GM19468 (cell line): ENCODE results near the gene C1QC.
"Not testable (repeated sequence)": the region's sequence is repeated elsewhere in the genome, so short reads cannot be mapped to it uniquely, and the experiment has no call there.

Source experiments
- ATAC-seq: cut with Tn5 transposase; IDR thresholded peaks from one replicate; pipeline ENCODE4 v1.9.1; 2021; ENCODE audit warnings: mild to moderate bottlenecking, moderate library complexity, moderate number of reproducible peaks; ENCODE audit not compliant: unreplicated experiment; ENCODE audit errors: extremely low read depth

C1QC gene

GRCh38 chr1:22645931-22646330 lies 2.5 kb downstream of the C1QC start:
- ATAC-seq = no peak

DNA sequence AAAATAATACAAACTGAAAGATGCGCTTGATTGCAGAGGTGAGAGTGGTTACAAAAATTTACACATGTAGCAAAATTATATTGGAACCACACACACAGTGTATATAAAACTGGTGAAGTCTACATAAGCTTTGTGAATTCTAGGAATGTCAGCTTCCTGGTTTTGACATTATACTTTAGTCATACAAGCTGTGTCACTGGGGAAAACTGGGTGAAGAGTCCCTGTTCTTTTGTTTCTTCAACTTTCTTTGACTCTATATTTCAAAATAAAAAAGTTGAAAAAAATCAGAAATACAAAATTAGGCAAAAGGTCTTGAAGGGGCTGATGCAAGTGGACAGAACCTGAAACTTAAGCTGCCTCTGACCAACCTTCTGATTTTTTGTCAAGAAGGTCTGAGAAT lies 3.0 kb downstream of the C1QC start:
- no peak for ATAC-seq

- ATAC-seq = no peak
Measured at GRCh38 chr1:22650089-22650693, 6.8 kb downstream of the C1QC start.

DNA sequence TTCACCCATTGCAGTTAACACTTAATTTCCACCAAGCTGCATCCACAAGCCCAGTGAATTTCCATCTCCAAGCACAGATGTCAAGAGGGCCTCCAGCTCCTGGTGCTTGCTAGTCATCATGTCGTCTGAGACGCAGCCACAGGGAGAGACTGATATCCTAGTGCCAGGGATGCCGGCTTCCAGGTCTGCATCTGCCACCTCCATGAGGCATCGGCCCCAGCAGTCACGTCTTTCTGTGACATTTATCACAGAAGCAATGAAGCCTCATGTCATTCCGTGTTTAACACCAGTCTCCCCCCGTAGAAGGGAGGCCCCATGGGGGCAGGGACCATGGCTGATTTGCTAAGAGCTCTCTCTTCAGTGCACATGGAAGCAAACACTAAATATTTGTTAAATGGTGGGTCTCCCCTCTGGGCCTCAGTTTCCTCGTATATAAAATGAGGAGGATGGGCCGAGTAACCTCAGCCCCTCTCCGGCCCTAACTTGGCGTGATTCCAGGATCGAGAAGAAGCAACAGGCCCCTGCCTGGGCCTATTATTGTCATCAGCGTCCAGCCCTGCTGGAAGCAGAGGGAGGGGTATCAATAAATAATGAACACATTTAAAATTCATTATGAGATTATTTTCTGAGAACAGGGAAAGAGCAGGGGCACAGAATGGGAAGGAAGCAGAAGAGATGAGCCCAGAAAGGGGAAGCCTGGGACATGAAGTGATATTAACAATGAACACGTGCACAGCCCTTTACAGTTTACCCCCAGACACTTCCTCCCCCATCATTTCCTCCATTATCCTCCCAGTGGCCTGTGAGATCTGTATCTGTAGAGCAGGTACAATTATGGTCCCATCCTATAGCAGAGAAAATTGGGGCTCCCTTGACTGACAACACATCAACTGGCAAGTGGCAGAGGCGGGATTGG lies 8.8 kb downstream of the C1QC start:
- ATAC-seq = no peak

- no peak for ATAC-seq
Measured at GRCh38 chr1:22652881-22653316, 9.5 kb downstream of the C1QC start, which contains the start of gene C1QB. TSS of gene C1QB (plus strand) at chr1:22653236. CDS start at chr1:22659463, 6,227 bp downstream.

GRCh38 chr1:22654692-22655091 lies 11.3 kb downstream of the C1QC start:
- ATAC-seq = no peak

DNA sequence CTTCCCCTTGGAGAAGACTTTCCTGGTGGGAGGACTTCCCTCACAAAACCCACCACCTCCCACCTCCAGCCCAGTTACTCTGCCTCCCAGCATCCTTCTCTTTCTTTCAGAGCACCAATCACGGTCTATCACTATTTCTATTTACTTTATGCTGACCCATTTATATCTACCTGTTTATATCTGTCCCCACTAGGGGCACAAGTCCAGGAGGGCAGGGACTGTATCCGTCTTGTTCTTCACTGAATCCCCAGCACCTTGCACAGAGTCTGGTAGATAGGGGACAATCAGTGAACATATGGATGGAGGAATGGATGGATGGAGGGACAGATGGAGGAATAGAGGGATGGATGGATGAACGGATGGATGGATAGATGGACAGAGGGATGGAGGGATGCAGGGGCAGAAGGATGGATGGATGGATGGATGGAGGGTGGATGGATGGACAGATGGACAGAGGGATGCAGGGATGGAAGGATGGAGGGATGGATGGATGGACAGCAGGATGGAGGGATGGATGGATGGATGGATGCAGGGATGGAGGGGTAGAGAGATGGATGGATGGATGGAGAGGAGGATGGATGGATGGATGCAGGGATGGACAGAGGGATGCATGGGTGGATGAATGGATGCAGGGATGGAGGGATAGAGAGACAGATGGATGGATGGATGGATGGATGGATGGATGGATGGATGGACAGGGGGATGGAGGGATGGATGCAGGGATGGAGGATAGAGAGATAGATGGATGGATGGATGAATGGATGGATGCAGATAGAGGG lies 15.1 kb downstream of the C1QC start:
- no peak for ATAC-seq

- ATAC-seq = no peak
Measured at GRCh38 chr1:22660716-22661241, 17.3 kb downstream of the C1QC start.

DNA sequence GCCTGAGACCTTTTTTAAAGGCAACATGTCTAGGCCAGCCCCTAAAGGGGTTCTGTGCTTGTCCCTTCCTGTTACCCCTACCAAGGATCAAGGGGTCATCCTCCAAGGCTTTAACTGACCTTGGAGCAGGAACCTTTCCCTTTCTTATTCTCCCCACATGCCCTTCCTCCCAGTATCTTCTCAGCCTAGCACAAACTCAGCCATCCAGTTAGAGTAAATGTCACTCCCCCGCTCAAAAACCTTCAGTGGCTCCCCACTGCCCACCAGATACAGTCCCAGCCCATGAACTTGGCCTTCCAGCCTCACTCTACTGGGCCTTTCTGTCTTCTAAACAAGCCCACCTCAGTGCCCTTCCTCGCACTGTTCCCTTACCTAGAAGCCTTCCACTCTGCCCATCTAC lies 18.4 kb downstream of the C1QC start:
- ATAC-seq = no peak

DNA sequence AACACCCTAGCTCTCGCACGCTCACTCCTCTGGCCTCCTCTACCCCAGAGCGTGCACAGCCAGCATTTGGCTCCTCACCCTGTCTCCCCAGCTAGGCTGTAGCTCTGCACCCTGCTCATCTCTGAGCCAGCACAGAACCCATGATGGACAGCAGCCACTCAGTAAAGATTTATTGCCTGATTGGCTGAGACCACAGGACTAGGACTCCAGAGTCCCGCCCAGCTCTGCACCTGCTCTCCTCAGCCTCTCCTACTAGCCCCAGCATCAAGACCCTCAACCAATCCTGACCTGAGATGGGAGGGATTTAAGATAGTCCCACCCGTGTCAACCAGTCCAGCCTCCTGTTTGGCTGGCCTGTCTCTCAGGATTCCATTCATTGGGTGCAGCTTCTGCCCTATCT lies 18.9 kb downstream of the C1QC start:
- no peak for ATAC-seq

- ATAC-seq = no peak
Measured at GRCh38 chr1:22662986-22663408, 19.6 kb downstream of the C1QC start.

GRCh38 chr1:22665752-22666151 lies 22.3 kb downstream of the C1QC start:
- ATAC-seq = no peak

DNA sequence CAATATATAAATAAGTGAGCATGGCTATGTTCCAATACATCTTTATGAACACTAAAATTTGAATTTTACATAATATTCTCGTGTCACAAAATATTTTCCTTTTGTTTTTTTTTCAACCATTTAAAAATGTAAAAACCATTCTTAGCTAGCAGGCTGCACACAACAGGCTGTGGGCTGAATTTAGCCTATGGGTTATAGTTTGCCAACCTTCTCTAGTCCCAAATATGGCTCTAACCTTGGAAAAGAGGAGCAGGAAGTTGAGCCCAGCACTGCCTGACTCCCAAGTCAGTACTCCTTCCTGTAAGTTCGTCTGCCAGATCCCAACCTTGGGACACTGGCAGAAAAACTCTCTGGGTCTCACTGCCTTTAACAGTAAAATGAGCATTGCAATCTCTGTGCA lies 23.0 kb downstream of the C1QC start:
- no peak for ATAC-seq

GRCh38 chr1:22668840-22669239 lies 25.4 kb downstream of the C1QC start:
- not testable (repeated sequence) for ATAC-seq

DNA sequence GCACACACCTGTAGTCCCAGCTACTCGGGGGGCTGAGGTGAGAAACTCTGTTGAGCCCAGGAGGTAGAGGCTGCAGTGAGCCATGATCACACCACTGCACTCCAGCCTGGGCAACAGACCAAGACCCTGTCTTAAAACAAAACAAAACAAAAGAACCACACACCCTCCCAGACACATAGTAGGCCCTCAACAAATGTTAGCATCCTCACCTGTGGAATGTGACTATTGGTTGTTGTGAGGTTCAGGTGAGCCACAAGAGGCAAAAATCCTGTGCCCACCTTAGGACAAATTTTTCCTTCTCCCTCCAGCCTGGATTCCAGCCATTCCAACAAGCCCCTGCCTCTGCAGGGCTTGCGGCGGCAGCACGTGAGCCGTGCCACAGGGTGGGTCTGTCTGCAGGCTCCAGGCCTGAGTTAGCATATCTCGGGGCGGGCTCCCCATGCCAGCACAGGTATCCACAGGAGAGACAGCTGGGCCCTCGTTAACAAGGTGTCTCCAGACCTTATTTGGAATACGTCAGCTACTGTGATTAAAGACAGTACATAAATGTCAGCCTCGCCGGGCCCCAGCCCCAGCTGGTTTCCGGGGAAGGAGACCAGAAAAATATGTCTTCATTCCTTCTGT lies 27.0 kb downstream of the C1QC start:
- no peak for ATAC-seq

DNA sequence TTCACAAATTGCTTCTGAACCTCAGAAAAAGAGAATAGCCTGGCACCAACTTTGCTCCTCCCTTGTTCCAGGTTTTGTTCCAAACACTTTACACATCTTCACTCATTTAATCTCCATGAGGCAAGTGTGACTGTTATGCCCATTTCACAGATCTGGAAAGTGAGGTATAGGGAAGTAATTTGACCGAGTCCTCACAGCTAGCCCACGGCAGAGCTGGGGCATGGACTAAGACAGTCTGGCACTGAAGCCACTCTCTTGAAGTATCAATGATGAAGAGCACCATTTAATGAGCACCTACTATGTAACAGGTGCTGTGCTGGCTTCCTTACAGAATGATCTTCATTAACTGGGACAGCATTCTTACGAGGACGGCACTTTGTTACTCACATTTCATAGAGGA lies 28.6 kb downstream of the C1QC start:
- no peak for ATAC-seq

DNA sequence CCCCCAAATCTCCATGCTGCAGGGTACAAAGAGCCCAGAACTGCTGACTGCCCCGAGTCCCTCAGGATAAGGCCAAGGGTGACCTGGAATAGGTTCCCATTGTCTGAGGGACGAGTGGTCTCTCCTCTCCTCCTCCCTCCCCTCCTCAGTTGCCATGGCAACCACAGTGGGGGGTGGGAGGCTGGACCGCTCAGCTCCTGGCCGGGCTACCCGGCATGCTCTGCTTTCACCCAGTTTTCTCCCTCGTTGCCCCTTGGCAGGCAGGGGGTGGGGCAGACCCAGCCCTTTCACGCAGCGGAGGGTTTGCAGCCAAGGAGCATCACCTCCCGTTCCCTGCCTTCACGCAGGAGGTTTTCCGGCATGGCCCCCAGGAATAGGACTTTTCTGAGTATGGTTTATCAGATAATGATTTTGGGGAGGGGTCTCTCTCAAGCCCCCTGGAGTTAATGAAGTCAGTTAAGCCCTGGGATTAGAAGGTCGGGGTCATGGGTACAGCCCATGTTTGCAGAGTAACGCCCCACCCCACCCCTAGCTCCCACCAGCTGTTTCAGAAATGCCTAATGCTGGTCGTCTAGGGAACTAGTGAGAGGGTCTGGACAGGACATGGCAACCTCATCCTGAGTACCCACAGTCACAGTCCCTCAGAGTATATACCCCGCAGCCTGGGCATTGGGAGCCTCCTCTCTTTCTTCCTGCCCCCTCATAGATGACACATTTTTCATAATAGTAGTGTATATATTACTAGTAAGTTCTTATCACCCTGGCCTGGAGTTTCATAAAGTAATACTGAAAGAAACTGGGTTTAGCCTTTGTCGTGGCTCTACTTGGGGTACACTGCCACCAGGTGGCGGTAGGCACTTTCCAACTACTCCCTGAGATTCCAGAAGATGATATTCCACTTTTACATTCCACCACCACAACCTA lies 30.3 kb downstream of the C1QC start:
- no peak for ATAC-seq

- ATAC-seq = no peak
Measured at GRCh38 chr1:22674410-22674749, 30.9 kb downstream of the C1QC start.

DNA sequence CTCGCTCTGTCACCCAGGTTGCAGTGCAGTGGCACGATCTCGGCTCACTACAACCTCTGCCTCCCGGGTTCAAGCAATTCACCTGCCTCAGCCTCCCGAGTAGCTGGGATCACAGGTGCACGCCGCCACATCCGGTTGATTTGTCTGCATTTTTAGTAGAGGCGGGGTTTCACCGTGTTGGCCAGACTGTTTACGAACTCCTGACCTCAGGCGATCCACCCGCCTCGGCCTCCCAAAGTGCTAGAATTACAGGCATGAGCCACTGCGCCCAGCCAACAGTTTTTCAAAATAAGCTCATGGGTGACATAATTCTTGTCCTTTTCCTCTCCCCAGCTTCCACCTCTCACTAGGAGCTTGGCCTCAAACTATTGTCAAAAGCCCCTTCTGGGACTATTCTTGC lies 32.7 kb downstream of the C1QC start:
- ATAC-seq = not testable (repeated sequence)
